Stimulated activated naive B cell treated with anti-CD40 and anti-IgM and Interleukin-4, amounts not matched to agents 10 μg/mL and 1 μg/mL and 100 μg/mL, for 72 hours (primary cell): Measurements from ENCODE around the gene C12orf54.
"Not testable (repeated sequence)": the region's sequence is repeated elsewhere in the genome, so short reads cannot be mapped to it uniquely, and the experiment has no call there.

Experiments used
- ATAC-seq, 2 donors: fragments of 150-1000 bp; cut with Tn5 transposase; replicated peaks; 2 replicates each; pipeline ENCODE4 v1.10.0; 2021; ENCODE audit warnings: moderate library complexity in 1 of 2
- DNase-seq: peaks from one replicate; pipeline ENCODE4 v3.0.0; 2021
- H3K27ac Mint-ChIP-seq: one replicate; pipeline ENCODE4 v1.8.0; 2022; ENCODE audit warnings: mild to moderate bottlenecking, mixed read lengths
- H3K27me3 Mint-ChIP-seq, 2 donors: one replicate each; pipeline ENCODE4 v1.8.0; 2022; ENCODE audit warnings: mixed read lengths in 2 of 2
- H3K36me3 Mint-ChIP-seq, 2 donors: one replicate each; pipeline ENCODE4 v1.8.0; 2022; ENCODE audit warnings: mixed read lengths in 2 of 2, mild to moderate bottlenecking in 1 of 2
- H3K4me1 Mint-ChIP-seq, 2 donors: one replicate each; pipeline ENCODE4 v1.8.0; 2022; ENCODE audit warnings: mixed read lengths in 2 of 2, mild to moderate bottlenecking in 1 of 2
- H3K4me3 Mint-ChIP-seq, 2 donors: one replicate each; pipeline ENCODE4 v1.8.0; 2022; ENCODE audit warnings: mild to moderate bottlenecking in 2 of 2, mixed read lengths in 2 of 2, moderate library complexity in 1 of 2
- H3K9me3 Mint-ChIP-seq, 2 donors: one replicate each; pipeline ENCODE4 v1.8.0; 2022; ENCODE audit warnings: mixed read lengths in 2 of 2, mild to moderate bottlenecking in 1 of 2

The C12orf54 gene

DNA sequence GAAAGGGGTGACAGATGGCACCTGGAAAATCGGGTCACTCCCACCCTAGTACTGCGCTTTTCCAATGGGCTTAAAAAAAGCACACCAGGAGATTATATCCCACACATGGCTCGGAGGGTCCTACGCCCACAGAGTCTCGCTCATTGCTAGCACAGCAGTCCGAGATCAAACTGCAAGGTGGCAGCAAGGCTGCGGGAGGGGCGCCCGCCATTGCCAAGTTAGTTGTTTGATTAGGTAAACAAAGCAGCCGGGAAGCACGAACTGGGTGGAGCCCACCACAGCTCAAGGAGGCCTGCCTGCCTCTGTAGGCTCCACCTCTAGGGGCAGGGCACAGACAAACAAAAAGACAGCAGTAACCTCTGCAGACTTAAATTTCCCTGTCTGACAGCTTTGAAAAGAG is 7.8 kb upstream of the C12orf54 start:
- not testable (repeated sequence) for H3K36me3 Mint-ChIP-seq, H3K4me3 Mint-ChIP-seq, ATAC-seq, H3K4me1 Mint-ChIP-seq, DNase-seq, H3K27ac Mint-ChIP-seq
- Mint-ChIP-seq H3K27me3 (peaks cover 22 to 47% of the 10 kb centered on the region in 2 donors), H3K9me3 (peaks cover 24 to 28% of the 10 kb centered on the region in 2 donors)

DNA sequence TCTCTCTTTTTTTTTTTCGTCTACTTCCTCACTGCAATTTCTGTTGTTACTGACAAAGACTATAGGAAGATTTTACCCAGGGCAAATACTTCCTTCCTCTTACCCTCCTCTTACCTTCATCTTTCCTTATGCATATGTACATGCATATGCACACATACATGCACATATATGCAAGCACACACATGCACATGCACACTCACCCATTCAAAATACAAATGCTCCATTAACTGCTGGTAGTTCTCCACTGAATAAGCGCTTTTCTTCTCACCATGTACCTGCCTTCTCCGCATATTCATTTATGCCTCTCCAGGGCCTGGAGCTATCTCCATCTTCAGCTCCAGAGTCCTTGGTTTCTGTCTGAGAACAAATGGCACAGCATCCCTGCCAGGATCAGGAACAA is 632 bp downstream of the C12orf54 start:
- peaks cover 0 to 3% of the 10 kb centered on the region in 2 donors for H3K9me3 Mint-ChIP-seq
- ATAC-seq = no peak
- DNase-seq = no peak
- no peak overlapping the region for H3K27ac Mint-ChIP-seq
- H3K4me1 Mint-ChIP-seq = no peaks in the 10 kb centered on the region
- H3K4me3 Mint-ChIP-seq = no peak overlapping the region
- H3K27me3 Mint-ChIP-seq = peaks cover 17 to 19% of the 10 kb centered on the region in 2 donors
- H3K36me3 Mint-ChIP-seq = no peaks in the 10 kb centered on the region

GRCh38 chr12:48486261-48486660 is 4.0 kb downstream of the C12orf54 start:
- no peak overlapping the region for H3K27ac Mint-ChIP-seq
- DNase-seq = no peak
- no peaks in the 10 kb centered on the region for H3K36me3 Mint-ChIP-seq
- no peak overlapping the region for H3K4me3 Mint-ChIP-seq
- H3K9me3 Mint-ChIP-seq = no peaks in the 10 kb centered on the region
- H3K27me3 Mint-ChIP-seq = peaks cover 14 to 27% of the 10 kb centered on the region in 2 donors
- H3K4me1 Mint-ChIP-seq = no peaks in the 10 kb centered on the region
- ATAC-seq = no peak

GRCh38 chr12:48486679-48487078 is 4.4 kb downstream of the C12orf54 start:
- DNase-seq (no peak), ATAC-seq (no peak)
- Mint-ChIP-seq H3K36me3 (no peaks in the 10 kb centered on the region), H3K4me3 (no peak overlapping the region), H3K9me3 (no peaks in the 10 kb centered on the region), H3K27me3 (peaks cover 14 to 31% of the 10 kb centered on the region in 2 donors), H3K27ac (no peak overlapping the region), H3K4me1 (no peaks in the 10 kb centered on the region)

- Mint-ChIP-seq H3K36me3 (no peaks in the 10 kb centered on the region), H3K27me3 (peaks cover 18 to 33% of the 10 kb centered on the region in 2 donors), H3K9me3 (no peaks in the 10 kb centered on the region), H3K4me1 (no peaks in the 10 kb centered on the region), H3K27ac (no peak overlapping the region), H3K4me3 (no peak overlapping the region)
- no peak for DNase-seq
- ATAC-seq = peak; percentile 68 to 81
These were observed 6.7 kb downstream of the C12orf54 start for GRCh38 chr12:48489012-48489411.

GRCh38 chr12:48489456-48489855 is 7.2 kb downstream of the C12orf54 start:
- H3K4me1 Mint-ChIP-seq, H3K27ac Mint-ChIP-seq, H3K9me3 Mint-ChIP-seq, DNase-seq, H3K36me3 Mint-ChIP-seq, ATAC-seq, H3K4me3 Mint-ChIP-seq: not testable (repeated sequence)
- peaks cover 18 to 33% of the 10 kb centered on the region in 2 donors for H3K27me3 Mint-ChIP-seq

GRCh38 chr12:48500281-48500680 is 18.0 kb downstream of the C12orf54 start:
- not testable (repeated sequence) for H3K4me1 Mint-ChIP-seq, DNase-seq, H3K27ac Mint-ChIP-seq, H3K27me3 Mint-ChIP-seq, H3K4me3 Mint-ChIP-seq, H3K36me3 Mint-ChIP-seq, ATAC-seq, H3K9me3 Mint-ChIP-seq

- not testable (repeated sequence) for ATAC-seq, H3K4me1 Mint-ChIP-seq, H3K9me3 Mint-ChIP-seq, H3K4me3 Mint-ChIP-seq, H3K27ac Mint-ChIP-seq, DNase-seq, H3K36me3 Mint-ChIP-seq
- H3K27me3 Mint-ChIP-seq = peaks cover 7 to 12% of the 10 kb centered on the region in 2 donors
These were observed 24.5 kb downstream of the C12orf54 start for GRCh38 chr12:48506836-48507235.

DNA sequence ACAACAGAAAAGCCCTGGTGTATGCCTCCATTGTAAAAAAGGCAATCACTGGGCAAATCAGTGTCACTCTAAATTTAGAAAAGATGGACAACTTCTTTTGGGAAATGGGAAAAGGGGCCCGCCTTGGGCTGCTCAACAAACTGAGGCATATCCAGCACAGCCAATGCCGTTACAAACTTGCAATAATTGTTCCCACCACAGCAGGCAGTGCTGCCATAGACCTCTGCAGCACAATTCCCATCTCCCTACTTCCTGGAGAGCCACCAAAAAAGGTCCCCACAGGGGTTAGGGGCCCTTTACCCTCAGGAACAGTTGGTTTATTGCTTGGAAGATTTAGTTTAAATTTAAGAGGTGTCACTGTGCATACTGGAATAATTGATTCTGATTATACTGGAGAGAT is 26.7 kb downstream of the C12orf54 start:
- Mint-ChIP-seq H3K4me1 (peaks cover 4 to 6% of the 10 kb centered on the region in 2 donors), H3K4me3 (no peak overlapping the region), H3K36me3 (no peaks in the 10 kb centered on the region), H3K9me3 (peaks cover under 1 to 10% of the 10 kb centered on the region in 2 donors), H3K27me3 (peaks cover 7 to 12% of the 10 kb centered on the region in 2 donors), H3K27ac (no peak overlapping the region)
- ATAC-seq (no peak), DNase-seq (no peak)

GRCh38 chr12:48510111-48510510 is 27.8 kb downstream of the C12orf54 start:
- Mint-ChIP-seq H3K9me3 (peaks cover 9 to 17% of the 10 kb centered on the region in 2 donors), H3K27me3 (peaks cover 11 to 12% of the 10 kb centered on the region in 2 donors), H3K36me3 (peaks cover 0 to 4% of the 10 kb centered on the region in 2 donors), H3K4me1 (peaks cover 4 to 6% of the 10 kb centered on the region in 2 donors), H3K27ac (no peak overlapping the region), H3K4me3 (no peak overlapping the region)
- no peak for ATAC-seq
- no peak for DNase-seq

DNA sequence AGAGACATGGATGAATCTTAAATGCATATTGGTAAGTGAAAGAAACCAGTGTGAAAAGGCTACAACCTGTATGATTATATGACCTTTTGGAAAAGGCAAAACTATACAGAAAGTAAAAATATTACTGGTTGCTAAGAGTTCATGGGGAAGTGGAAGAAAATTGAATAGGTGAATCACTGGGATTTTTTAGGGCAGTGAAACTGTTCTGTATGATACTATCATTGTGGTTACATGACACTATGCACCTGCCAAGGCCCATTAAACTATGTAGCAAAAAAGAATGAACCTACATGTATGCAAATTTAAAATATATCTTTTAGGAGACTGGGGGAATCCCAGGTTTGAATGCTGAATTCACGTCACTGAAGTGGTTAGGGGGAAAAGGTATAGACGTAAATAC is 30.6 kb downstream of the C12orf54 start:
- ATAC-seq (peak; percentile 98 to 99), DNase-seq (peak; percentile 15)
- Mint-ChIP-seq H3K27me3 (peaks cover 4 to 6% of the 10 kb centered on the region in 2 donors), H3K27ac (peak overlapping the region; percentile 63), H3K4me1 (peaks cover 4 to 6% of the 10 kb centered on the region in 2 donors), H3K36me3 (peaks cover 0 to 4% of the 10 kb centered on the region in 2 donors), H3K9me3 (peaks cover 10 to 15% of the 10 kb centered on the region in 2 donors), H3K4me3 (no peak overlapping the region)

DNA sequence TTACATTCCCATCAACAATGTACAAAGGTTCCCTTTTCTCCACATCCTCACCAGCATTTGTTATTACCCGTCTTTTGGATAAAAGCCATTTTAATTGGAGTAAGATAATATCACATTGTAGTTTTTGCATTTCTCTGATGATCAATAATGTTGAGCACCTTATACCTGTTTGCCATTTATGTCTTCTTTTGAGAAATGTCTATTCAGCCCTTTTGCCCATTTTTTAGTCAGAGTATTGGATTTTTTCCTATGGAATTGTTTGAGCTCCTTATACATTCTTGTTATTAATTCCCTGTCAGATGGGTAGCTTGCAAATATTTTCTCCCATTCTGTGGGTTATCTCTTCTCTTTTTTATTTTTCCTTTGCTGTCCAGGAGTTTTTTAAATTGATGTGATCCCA is 32.4 kb downstream of the C12orf54 start:
- H3K36me3 Mint-ChIP-seq = peaks cover 0 to 4% of the 10 kb centered on the region in 2 donors
- H3K27me3 Mint-ChIP-seq = peaks cover 6 to 9% of the 10 kb centered on the region in 2 donors
- peaks cover 4 to 6% of the 10 kb centered on the region in 2 donors for H3K4me1 Mint-ChIP-seq
- ATAC-seq (no peak), DNase-seq (no peak)
- H3K4me3 Mint-ChIP-seq = no peak overlapping the region
- H3K27ac Mint-ChIP-seq = no peak overlapping the region
- peaks cover 10 to 15% of the 10 kb centered on the region in 2 donors for H3K9me3 Mint-ChIP-seq

DNA sequence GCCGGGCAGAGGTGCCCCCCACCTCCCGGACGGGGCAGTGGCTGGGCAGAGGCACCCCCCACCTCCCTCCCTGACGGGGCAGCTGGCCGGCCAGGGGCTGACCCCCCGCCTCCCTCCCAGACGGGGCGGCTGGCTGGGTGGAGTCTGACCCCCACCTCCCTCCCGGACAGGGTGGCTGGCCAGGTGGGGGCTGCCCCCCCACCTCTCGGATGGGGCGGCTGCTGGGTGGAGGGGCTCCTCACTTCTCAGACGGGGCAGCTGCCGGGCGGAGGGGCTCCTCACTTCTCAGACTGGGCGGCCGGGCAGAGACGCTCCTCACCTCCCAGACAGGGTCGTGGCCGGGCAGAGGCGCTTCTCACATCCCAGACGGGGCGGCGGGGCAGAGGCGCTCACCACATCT is 38.1 kb downstream of the C12orf54 start:
- not testable (repeated sequence) for H3K36me3 Mint-ChIP-seq, H3K27me3 Mint-ChIP-seq, DNase-seq, H3K9me3 Mint-ChIP-seq, H3K27ac Mint-ChIP-seq, H3K4me1 Mint-ChIP-seq, H3K4me3 Mint-ChIP-seq, ATAC-seq

- Mint-ChIP-seq H3K4me1 (no peaks in the 10 kb centered on the region), H3K4me3 (no peak within 1 kb of the TSS), H3K27me3 (peaks cover 13 to 21% of the 10 kb centered on the region in 2 donors), H3K36me3 (no peaks in the 10 kb centered on the region), H3K27ac (no peak within 1 kb of the TSS), H3K9me3 (no peaks in the 10 kb centered on the region)
- ATAC-seq = no peak
- no peak for DNase-seq
These were observed 43.0 kb downstream of the C12orf54 start, which contains the start of gene OR8S1 for GRCh38 chr12:48525332-48525731. Gene OR8S1, plus strand, starts transcription at chr12:48525632. Its CDS starts 0 bp downstream, at chr12:48525632.

- H3K9me3 Mint-ChIP-seq = no peaks in the 10 kb centered on the region
- no peak overlapping the region for H3K4me3 Mint-ChIP-seq
- no peak overlapping the region for H3K27ac Mint-ChIP-seq
- ATAC-seq (no peak), DNase-seq (no peak)
- H3K36me3 Mint-ChIP-seq = no peaks in the 10 kb centered on the region
- peaks cover 26 to 28% of the 10 kb centered on the region in 2 donors for H3K27me3 Mint-ChIP-seq
- no peaks in the 10 kb centered on the region for H3K4me1 Mint-ChIP-seq
These were observed 45.8 kb downstream of the C12orf54 start for GRCh38 chr12:48527891-48528670.
